Mesothelial cell of epicardium (in vitro differentiated cells): ENCODE measurements around the gene TRMT10C. TPM values are rescaled to one million over a fixed set of nuclear protein-coding genes. Genes with fewer than 3 reads are reported as not detected.
A peak's percentile ranks its signal among the peaks of the same experiment; 100 is the strongest.

Experiments
- DNase-seq, 2 experiments: peaks; one replicate each; pipeline ENCODE4 v3.0.0; 2021; ENCODE audit warnings: low spot score in 2 of 2; ENCODE audit not compliant: unreplicated experiment in 2 of 2
- H3K27ac Mint-ChIP-seq: 2 replicates; pipeline ENCODE4 v1.8.0; 2021; ENCODE audit warnings: mixed read lengths
- H3K27me3 Mint-ChIP-seq: 2 replicates; pipeline ENCODE4 v1.8.0; 2021; ENCODE audit warnings: low read depth, mixed read lengths
- H3K36me3 Mint-ChIP-seq: 2 replicates; pipeline ENCODE4 v1.8.0; 2021; ENCODE audit warnings: mixed read lengths
- H3K4me1 Mint-ChIP-seq: 2 replicates; pipeline ENCODE4 v1.8.0; 2021; ENCODE audit warnings: mixed read lengths
- H3K4me3 Mint-ChIP-seq: 2 replicates; pipeline ENCODE4 v1.8.0; 2021; ENCODE audit warnings: mild to moderate bottlenecking, moderate library complexity, mixed read lengths
- H3K9me3 Mint-ChIP-seq: 2 replicates; pipeline ENCODE4 v1.8.0; 2021; ENCODE audit warnings: mixed read lengths
- total RNA-seq: library from RNA; stranded (reverse); gene quantifications from 3 replicates; pipeline ENCODE4 v1.2.1, GENCODE V29; 2021
- TF ChIP-seq, protein P1 (sequence below): fragments of 200-600 bp; sonication (generic); IDR thresholded peaks from one replicate; pipeline ENCODE4 v1.5.0; 2021; ENCODE audit warnings: antibody characterized with exemption; ENCODE audit not compliant: unreplicated experiment

The TRMT10C gene
- total RNA-seq, 1 donor from 2014 or later = 29.2 TPM

DNA sequence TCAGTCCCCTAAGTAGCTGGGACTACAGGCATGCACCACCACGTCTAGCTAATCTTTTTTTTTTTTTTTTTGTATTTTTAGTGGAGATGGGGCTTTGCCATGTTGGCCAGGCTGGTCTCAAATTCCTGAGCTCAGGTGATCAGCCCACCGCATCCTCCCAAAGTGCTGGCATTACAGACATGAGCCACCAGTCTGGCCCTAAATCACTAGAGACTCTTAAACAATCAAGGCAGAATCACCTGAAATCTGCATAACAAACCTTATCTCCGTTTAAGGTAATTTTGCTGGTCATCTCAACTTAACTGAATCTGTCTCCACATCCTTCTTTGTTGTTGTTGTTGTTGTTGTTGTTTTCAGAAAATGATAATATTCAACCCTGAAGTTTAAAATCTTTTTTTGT lies 5.6 kb upstream of the TRMT10C start:
- Mint-ChIP-seq H3K4me3 (no peak overlapping the region), H3K27ac (no peak overlapping the region), H3K36me3 (no peaks in the 10 kb centered on the region), H3K4me1 (peaks cover 3% of the 10 kb centered on the region), H3K9me3 (no peaks in the 10 kb centered on the region), H3K27me3 (peaks cover 24% of the 10 kb centered on the region)
- DNase-seq = no peak
- TF ChIP-seq, protein P1, sequence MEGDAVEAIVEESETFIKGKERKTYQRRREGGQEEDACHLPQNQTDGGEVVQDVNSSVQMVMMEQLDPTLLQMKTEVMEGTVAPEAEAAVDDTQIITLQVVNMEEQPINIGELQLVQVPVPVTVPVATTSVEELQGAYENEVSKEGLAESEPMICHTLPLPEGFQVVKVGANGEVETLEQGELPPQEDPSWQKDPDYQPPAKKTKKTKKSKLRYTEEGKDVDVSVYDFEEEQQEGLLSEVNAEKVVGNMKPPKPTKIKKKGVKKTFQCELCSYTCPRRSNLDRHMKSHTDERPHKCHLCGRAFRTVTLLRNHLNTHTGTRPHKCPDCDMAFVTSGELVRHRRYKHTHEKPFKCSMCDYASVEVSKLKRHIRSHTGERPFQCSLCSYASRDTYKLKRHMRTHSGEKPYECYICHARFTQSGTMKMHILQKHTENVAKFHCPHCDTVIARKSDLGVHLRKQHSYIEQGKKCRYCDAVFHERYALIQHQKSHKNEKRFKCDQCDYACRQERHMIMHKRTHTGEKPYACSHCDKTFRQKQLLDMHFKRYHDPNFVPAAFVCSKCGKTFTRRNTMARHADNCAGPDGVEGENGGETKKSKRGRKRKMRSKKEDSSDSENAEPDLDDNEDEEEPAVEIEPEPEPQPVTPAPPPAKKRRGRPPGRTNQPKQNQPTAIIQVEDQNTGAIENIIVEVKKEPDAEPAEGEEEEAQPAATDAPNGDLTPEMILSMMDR = no peak

DNA sequence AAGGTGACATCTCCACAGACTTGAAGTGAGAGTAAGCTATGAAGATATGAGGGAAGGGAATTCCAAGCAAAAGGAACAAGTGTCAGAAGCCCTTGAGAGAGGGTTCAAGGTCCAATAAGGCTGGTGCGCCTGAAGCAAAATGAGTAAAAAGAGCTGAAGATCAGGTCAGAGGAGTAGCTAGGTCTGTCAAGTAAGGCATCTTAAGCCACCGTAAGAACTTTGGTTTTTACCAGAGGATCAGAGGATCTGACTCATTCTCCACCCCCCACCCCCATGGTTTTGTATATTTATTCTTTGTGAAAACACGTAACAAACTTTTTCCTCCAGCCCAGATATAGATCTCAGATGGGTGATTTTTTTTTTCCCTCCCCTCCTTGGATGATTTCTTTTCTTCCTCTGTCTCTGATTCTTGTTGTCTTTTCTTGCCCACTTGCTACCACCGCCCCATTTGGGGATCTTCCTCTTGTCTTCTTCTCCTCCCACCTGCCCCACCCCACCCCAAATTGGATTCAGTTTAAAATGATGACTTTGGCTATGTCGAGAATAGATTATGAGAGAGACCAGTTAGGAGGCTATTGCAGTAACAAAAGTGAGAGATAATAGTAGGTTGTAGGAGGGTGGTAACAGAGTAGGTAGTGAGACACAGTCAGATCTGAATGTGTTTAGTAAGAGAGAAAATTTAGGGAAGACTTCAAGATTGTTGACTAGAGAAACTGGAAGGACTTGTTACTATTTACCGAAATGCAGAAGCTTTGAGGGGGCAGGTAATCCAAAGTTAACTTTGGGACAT lies 6.1 kb downstream of the TRMT10C start:
- Mint-ChIP-seq H3K9me3 (no peaks in the 10 kb centered on the region), H3K4me1 (peaks cover 13% of the 10 kb centered on the region), H3K27me3 (no peaks in the 10 kb centered on the region), H3K27ac (no peak overlapping the region), H3K36me3 (peaks cover 25% of the 10 kb centered on the region), H3K4me3 (no peak overlapping the region)
- DNase-seq = no peak
- TF ChIP-seq, protein P1 = no peak

DNA sequence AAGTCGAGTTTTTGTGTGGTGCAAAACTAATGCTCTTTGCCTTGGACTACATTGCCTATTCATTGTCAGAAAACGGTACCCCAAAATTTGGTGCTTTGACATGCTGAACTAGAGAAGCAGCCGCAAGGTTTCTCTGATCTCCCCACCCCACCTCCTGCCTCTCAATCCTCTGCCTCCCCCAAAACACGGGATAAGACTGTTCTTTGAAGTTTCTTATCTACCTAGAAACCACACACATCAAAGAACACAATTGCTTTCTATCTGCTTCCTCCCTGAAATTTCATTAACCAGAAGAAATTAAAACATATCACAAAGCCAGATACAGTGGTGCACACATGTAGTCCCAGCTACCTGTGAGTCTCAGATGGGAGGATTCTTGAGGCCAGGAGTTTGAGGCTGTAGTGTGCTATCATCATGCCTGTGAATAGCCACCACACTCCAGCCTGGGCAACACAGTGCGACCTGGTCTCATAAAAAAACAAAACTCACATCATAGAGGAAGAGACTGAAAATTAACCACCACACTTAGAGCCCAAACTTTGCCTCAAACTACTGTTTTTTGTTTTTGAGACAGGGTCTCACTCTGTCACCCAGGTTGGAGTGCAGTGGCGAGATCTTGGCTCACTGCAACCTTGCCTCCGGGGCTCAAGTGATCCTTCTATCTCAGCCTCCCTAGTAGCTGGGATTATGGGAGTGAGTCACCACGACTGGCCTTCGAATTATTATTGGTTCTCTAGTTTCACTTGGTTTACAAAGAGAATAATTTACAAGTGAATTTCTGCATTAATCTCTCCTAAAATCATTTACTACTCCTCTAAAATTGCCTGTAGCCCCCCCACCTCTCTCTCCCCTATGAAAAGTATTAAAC lies 9.6 kb downstream of the TRMT10C start:
- peaks cover 21% of the 10 kb centered on the region for H3K4me1 Mint-ChIP-seq
- no peak overlapping the region for H3K27ac Mint-ChIP-seq
- peaks cover 15% of the 10 kb centered on the region for H3K36me3 Mint-ChIP-seq
- no peaks in the 10 kb centered on the region for H3K9me3 Mint-ChIP-seq
- TF ChIP-seq, protein P1 = no peak
- H3K4me3 Mint-ChIP-seq = no peak overlapping the region
- no peaks in the 10 kb centered on the region for H3K27me3 Mint-ChIP-seq
- DNase-seq = no peak

DNA sequence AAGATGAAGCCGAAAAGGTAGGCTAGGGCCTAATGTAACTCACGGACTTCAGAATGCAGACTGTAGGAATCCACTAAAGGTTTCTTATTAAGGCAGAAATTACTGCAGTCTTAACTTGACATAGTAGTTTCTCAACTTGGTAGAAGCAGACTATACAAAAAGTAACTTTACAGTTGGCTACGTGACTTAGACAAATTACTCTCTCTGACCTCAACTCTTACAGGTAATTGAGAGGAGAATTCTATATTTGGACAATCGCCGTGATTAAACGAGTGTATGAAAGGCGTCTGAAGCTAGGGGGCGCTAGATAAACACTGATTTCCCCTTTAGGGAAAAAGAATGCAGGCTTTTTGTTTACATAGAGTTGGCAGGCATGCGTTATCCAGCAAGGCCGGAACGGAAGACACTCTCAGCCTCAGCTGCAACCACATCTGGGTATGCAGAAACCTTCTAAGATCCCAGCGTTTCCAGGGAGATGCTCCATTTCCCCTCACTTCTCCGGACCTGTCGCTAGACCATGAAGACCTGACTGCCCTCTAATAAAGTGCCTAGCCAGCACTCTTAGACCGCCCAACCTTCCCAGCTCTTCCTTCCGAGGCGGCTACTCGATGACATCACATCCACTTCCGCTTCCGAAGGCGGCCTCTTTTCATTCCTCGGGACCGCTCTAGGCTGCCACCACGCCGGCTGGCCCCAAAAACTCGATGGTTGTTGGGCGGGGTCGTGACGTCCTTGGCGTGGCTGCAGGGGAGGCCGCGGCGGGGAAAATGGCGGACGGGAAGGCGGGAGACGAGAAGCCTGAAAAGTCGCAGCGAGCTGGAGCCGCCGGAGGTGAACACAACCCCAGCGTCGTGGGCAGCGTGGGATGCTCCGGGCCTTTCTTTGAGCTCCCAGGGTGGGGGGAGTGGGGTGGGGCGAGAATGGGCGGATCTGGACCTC lies 12.1 kb downstream of the TRMT10C start, which contains the start of gene PCNP:
Gene PCNP, plus strand, starts transcription at position 732 of the 939 bp plus-strand sequence. Its CDS starts 36 bp downstream, at position 768.
- H3K27me3 Mint-ChIP-seq = no peaks in the 10 kb centered on the region
- DNase-seq = peak; percentile 95 to 98
- TF ChIP-seq, protein P1 = peak; percentile 91
- H3K4me1 Mint-ChIP-seq = peaks cover 29% of the 10 kb centered on the region
- H3K9me3 Mint-ChIP-seq = no peaks in the 10 kb centered on the region
- peaks cover 11% of the 10 kb centered on the region for H3K36me3 Mint-ChIP-seq
- peak within 1 kb of the TSS; percentile 99 for H3K27ac Mint-ChIP-seq
- peak within 1 kb of the TSS; percentile 89 for H3K4me3 Mint-ChIP-seq

DNA sequence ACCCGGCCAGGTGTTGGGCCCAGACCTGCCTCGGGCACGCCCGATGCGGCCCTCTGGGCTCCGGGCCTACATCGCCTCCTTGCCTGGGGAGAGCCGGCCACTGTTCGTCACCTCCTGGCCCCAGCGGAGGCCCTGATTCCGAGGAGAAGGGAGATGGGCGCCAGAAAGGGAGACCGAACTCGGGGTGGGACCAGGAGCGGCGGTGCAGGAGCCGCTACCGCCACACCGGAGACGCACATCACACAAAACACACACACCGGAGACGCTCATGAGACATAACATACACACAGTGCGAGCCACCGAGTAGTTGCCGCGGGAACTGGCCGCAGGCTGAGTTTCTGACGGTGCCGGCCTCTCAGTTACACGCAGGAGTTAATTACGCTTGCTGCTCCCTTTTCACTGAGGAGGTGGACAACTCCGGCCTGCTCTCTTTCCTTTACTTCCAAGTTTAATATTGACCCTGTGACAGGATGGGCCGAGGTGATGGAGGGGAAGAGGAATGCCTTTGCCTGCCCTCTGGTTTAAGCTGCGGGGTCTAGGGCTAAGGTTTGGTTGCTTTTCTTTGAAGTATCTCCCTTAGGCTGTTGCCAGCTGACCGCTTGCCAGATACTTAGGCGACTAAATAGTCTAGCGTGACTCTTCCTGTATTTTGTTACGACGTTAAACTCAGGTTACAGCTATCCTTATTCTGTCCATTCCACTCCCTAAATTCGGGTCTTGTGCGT lies 12.9 kb downstream of the TRMT10C start:
- peak in 1 of 2 experiments; percentile 67 for DNase-seq
- Mint-ChIP-seq H3K4me3 (peak overlapping the region; percentile 89), H3K9me3 (no peaks in the 10 kb centered on the region), H3K36me3 (peaks cover 12% of the 10 kb centered on the region), H3K27ac (peak overlapping the region; percentile 99), H3K4me1 (peaks cover 31% of the 10 kb centered on the region), H3K27me3 (no peaks in the 10 kb centered on the region)
- TF ChIP-seq, protein P1 = no peak
